Osteocyte (in vitro differentiated cells): ENCODE measurements around the gene COIL. TPM values are rescaled to one million over a fixed set of nuclear protein-coding genes. Genes with fewer than 3 reads are reported as not detected.

ENCODE experiments used
- DNase-seq: peaks from one replicate; pipeline ENCODE4 v3.0.0; 2021; ENCODE audit warnings: mixed read lengths; ENCODE audit not compliant: unreplicated experiment; ENCODE audit errors: extremely low spot score
- H3K27ac Mint-ChIP-seq: one replicate; pipeline ENCODE4 v1.8.0; 2021; ENCODE audit warnings: mild to moderate bottlenecking, mixed read lengths; ENCODE audit not compliant: unreplicated experiment
- H3K27me3 Mint-ChIP-seq: one replicate; pipeline ENCODE4 v1.8.0; 2021; ENCODE audit warnings: mixed read lengths; ENCODE audit not compliant: unreplicated experiment
- H3K36me3 Mint-ChIP-seq: one replicate; pipeline ENCODE4 v1.8.0; 2021; ENCODE audit warnings: mixed read lengths; ENCODE audit not compliant: unreplicated experiment
- H3K4me1 Mint-ChIP-seq: one replicate; pipeline ENCODE4 v1.8.0; 2021; ENCODE audit warnings: mixed read lengths; ENCODE audit not compliant: unreplicated experiment
- H3K4me3 Mint-ChIP-seq: one replicate; pipeline ENCODE4 v1.8.0; 2021; ENCODE audit warnings: mild to moderate bottlenecking, moderate library complexity, mixed read lengths; ENCODE audit not compliant: unreplicated experiment
- H3K9me3 Mint-ChIP-seq: one replicate; pipeline ENCODE4 v1.8.0; 2021; ENCODE audit warnings: mixed read lengths; ENCODE audit not compliant: unreplicated experiment
- CTCF ChIP-seq: fragments of 200-600 bp; sonication (generic); IDR thresholded peaks from 2 replicates; pipeline ENCODE4 v1.5.0; 2021; ENCODE audit warnings: antibody characterized with exemption, mild to moderate bottlenecking, moderate library complexity
- total RNA-seq: library from RNA; stranded (reverse); gene quantifications from 2 replicates; pipeline ENCODE4 v1.2.1, GENCODE V29; 2021

The COIL gene
- total RNA-seq, 1 donor from 2014 or later, result 15.2 TPM

GRCh38 chr17:56913353-56913866, 47.4 kb downstream of the COIL start:
- Mint-ChIP-seq H3K4me3 (peak overlapping the region; percentile 86), H3K4me1 (peaks cover 42% of the 10 kb centered on the region)

DNA sequence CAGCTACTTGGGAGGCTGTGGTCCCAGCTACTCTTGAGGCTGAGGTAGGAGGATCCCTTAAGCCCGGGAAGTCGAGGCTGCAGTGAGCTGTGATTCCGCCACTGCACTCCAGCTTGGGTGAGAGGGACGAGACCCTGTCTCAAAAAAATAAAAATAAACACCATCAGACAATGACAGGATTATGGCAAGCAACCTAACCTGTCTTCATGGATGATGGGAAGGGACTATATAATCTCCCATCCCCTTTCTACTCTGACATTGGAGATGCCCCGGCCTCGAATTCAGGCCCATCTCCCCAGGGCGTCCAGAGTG, 47.9 kb downstream of the COIL start:
- Mint-ChIP-seq H3K27me3 (no peaks in the 10 kb centered on the region), H3K36me3 (peaks cover 4% of the 10 kb centered on the region), H3K4me1 (peaks cover 42% of the 10 kb centered on the region), H3K9me3 (peaks cover 9% of the 10 kb centered on the region), H3K4me3 (peak overlapping the region; percentile 86), H3K27ac (peak overlapping the region; percentile 80)
- no peak for DNase-seq
- no peak for TF ChIP-seq CTCF

More at GRCh38 chr17:56913353-56913866, 47.4 kb downstream of the COIL start:
- no peak for TF ChIP-seq CTCF
- peaks cover 10% of the 10 kb centered on the region for H3K9me3 Mint-ChIP-seq
- H3K27me3 Mint-ChIP-seq, result no peaks in the 10 kb centered on the region
- peak overlapping the region; percentile 80 for H3K27ac Mint-ChIP-seq
- peaks cover under 1% of the 10 kb centered on the region for H3K36me3 Mint-ChIP-seq
- DNase-seq, result peak; percentile 79

- DNase-seq, result peak; percentile 51
- TF ChIP-seq CTCF, result no peak
- peaks cover 8% of the 10 kb centered on the region for H3K36me3 Mint-ChIP-seq
- H3K27ac Mint-ChIP-seq, result peak overlapping the region; percentile 31
- H3K4me3 Mint-ChIP-seq, result peak overlapping the region; percentile 86
- H3K4me1 Mint-ChIP-seq, result peaks cover 40% of the 10 kb centered on the region
- H3K27me3 Mint-ChIP-seq, result no peaks in the 10 kb centered on the region
- H3K9me3 Mint-ChIP-seq, result peaks cover 3% of the 10 kb centered on the region
Measured at GRCh38 chr17:56912105-56912999, 48.5 kb downstream of the COIL start.

- Mint-ChIP-seq H3K4me3 (no peak overlapping the region), H3K27me3 (no peaks in the 10 kb centered on the region), H3K36me3 (peaks cover 19% of the 10 kb centered on the region), H3K27ac (no peak overlapping the region), H3K4me1 (peaks cover 35% of the 10 kb centered on the region), H3K9me3 (no peaks in the 10 kb centered on the region)
- no peak for DNase-seq
- no peak for TF ChIP-seq CTCF
Measured at GRCh38 chr17:56910509-56911235, 50.2 kb downstream of the COIL start.
